PC-3 (cell line): ENCODE data around the gene GRB2. TPM values are rescaled to one million over a fixed set of nuclear protein-coding genes. Genes with fewer than 3 reads are reported as not detected.

Experiments used
- ATAC-seq: fragments of 200-7000 bp; cut with Tn5 transposase; 2 replicates; pipeline ENCODE4 v1.9.1; 2020; ENCODE audit warnings: mild to moderate bottlenecking, moderate library complexity
- BruUV-seq: library from RNA; stranded (reverse); fragments of 400-500 nt; replicated peaks from 2 replicates; lab custom pipeline; 2021; lab: Mats Ljungman, UMichigan
- CTCF ChIA-PET: fragments of 300-600 bp; sonication (Branson Sonifier 250); formaldehyde crosslinking; loops from one replicate; lab custom pipeline; 2022; ENCODE audit warnings: antibody characterized with exemption; lab: Charles Lee
- POLR2A ChIA-PET: fragments of 300-600 bp; sonication (Branson Sonifier 250); formaldehyde crosslinking; loops from one replicate; lab custom pipeline; 2022; ENCODE audit warnings: antibody characterized with exemption; ENCODE audit not compliant: unreplicated experiment; lab: Charles Lee
- DNase-seq: peaks from one replicate; pipeline ENCODE4 v3.0.0-alpha.2; 2015
- H2AFZ ChIP-seq: fragments of 300-600 bp; sonication (generic); 2 replicates; pipeline ENCODE4 v1.6.0; 2016; ENCODE audit warnings: antibody characterized with exemption, low read length
- H3F3A ChIP-seq: fragments of 300-600 bp; sonication (generic); one replicate; pipeline ENCODE4 v1.6.0; 2017; ENCODE audit warnings: antibody characterized with exemption, low read length, control low read depth, mild to moderate bottlenecking; ENCODE audit not compliant: unreplicated experiment
- H3K27ac ChIP-seq: fragments of 300-600 bp; sonication (generic); 2 replicates; pipeline ENCODE4 v1.5.1; 2016; ENCODE audit warnings: mild to moderate bottlenecking, low read length
- H3K27me3 ChIP-seq: fragments of 300-600 bp; sonication (generic); 2 replicates; pipeline ENCODE4 v1.6.1; 2016; ENCODE audit warnings: low read length, mixed read lengths
- H3K36me3 ChIP-seq: fragments of 300-600 bp; sonication (generic); 2 replicates; pipeline ENCODE4 v1.6.1; 2016; ENCODE audit warnings: low read depth, mixed run types, low read length, mixed read lengths
- H3K4me1 ChIP-seq: fragments of 300-600 bp; sonication (generic); 2 replicates; pipeline ENCODE4 v1.5.1; 2016; ENCODE audit warnings: low read length; ENCODE audit not compliant: insufficient read depth
- H3K4me2 ChIP-seq: fragments of 300-600 bp; sonication (generic); 2 replicates; pipeline ENCODE4 v1.6.0; 2016; ENCODE audit warnings: low read length
- H3K4me3 ChIP-seq: fragments of 300-600 bp; sonication (generic); 2 replicates; pipeline ENCODE4 v1.5.1; 2016; ENCODE audit warnings: mild to moderate bottlenecking, low read length, mixed read lengths
- H3K79me2 ChIP-seq: fragments of 300-600 bp; sonication (generic); 2 replicates; pipeline ENCODE4 v1.6.1; 2017; ENCODE audit warnings: low read length, mixed read lengths
- H3K9ac ChIP-seq: fragments of 300-600 bp; sonication (generic); 2 replicates; pipeline ENCODE4 v1.6.0; 2016; ENCODE audit warnings: mild to moderate bottlenecking, low read length
- H3K9me2 ChIP-seq: fragments of 300-600 bp; sonication (generic); replicated peaks from 2 replicates; pipeline ENCODE4 v1.6.1; 2016; ENCODE audit warnings: mixed run types, low read length, mixed read lengths
- H3K9me3 ChIP-seq: fragments of 300-600 bp; sonication (generic); 2 replicates; pipeline ENCODE4 v1.6.1; 2016; ENCODE audit warnings: low read length, mixed read lengths
- H4K20me1 ChIP-seq: fragments of 300-600 bp; sonication (generic); 2 replicates; pipeline ENCODE4 v1.6.1; 2016; ENCODE audit warnings: low read length, mixed read lengths
- CTCF ChIP-seq: fragments of 300-600 bp; sonication (generic); conservative IDR thresholded peaks from 2 replicates; pipeline ENCODE4 v1.5.1; 2017; ENCODE audit warnings: antibody characterized with exemption, low read depth, mild to moderate bottlenecking, low read length
- EZH2 ChIP-seq: fragments of 300-600 bp; sonication (generic); IDR thresholded peaks from one replicate; pipeline ENCODE4 v1.6.1; 2017; ENCODE audit warnings: antibody characterized with exemption, mild to moderate bottlenecking, low read length; ENCODE audit not compliant: unreplicated experiment
- EZH2phosphoT487 ChIP-seq: fragments of 300-600 bp; sonication (generic); IDR thresholded peaks from 2 replicates; pipeline ENCODE4 v1.6.1; 2018; ENCODE audit warnings: mild to moderate bottlenecking, antibody characterized with exemption, low read length, borderline replicate concordance
- intact Hi-C: fragments of 100-400 bp; cut with micrococcal nuclease; formaldehyde crosslinking; loops from 2 replicates; pipeline ENCODE4 v1.9.0; 2023
- total RNA-seq: library from RNA; depleted of rRNA; stranded (reverse); fragments of >200 nt; gene quantifications from 2 replicates; pipeline ENCODE4 v1.2.3, GENCODE V29; 2014

The GRB2 gene
- total RNA-seq, 1 experiment from 2014 or later, result 224 TPM

GRCh38 chr17:75403131-75403530, 2.3 kb downstream of the GRB2 start:
- CTCF ChIA-PET, result no interaction called here
- no TSS peak for BruUV-seq
- Histone ChIP-seq H3K27ac (no peak overlapping the region), H4K20me1 (peaks cover 28% of the 10 kb centered on the region), H3K4me3 (peak overlapping the region; percentile 3; the same call in 1 of the 2 replicates), H3K27me3 (no peaks in the 10 kb centered on the region), H3F3A (peaks cover 6% of the 10 kb centered on the region), H3K4me2 (peak overlapping the region; percentile 84), H3K79me2 (peaks cover 74% of the 10 kb centered on the region), H3K36me3 (0 out of 2 replicates have a peak, but pooled peaks cover 5% of the 10 kb centered on the region), H3K9me2 (no peaks in the 10 kb centered on the region), H3K9me3 (no peaks in the 10 kb centered on the region), H2AFZ (no peak overlapping the region), H3K9ac (no peak overlapping the region), H3K4me1 (peaks cover 14% of the 10 kb centered on the region)
- intact Hi-C loops, result no loop called here
- ATAC-seq (no peak), DNase-seq (no peak)
- POLR2A ChIA-PET, result no interaction called here
- no peak for TF ChIP-seq EZH2phosphoT487
- no peak for TF ChIP-seq CTCF
- TF ChIP-seq EZH2, result no peak

- 0 out of 2 replicates have a peak, but pooled peaks cover 5% of the 10 kb centered on the region for H3K36me3 ChIP-seq
- H4K20me1 ChIP-seq, result peaks cover 28% of the 10 kb centered on the region
- no peak for TF ChIP-seq EZH2
- no peak for TF ChIP-seq CTCF
- no peak for TF ChIP-seq EZH2phosphoT487
- peaks cover 84% of the 10 kb centered on the region for H3K79me2 ChIP-seq
- H3F3A ChIP-seq, result peaks cover 6% of the 10 kb centered on the region
- peaks cover 14% of the 10 kb centered on the region for H3K4me1 ChIP-seq
- TSS peak; percentile 4 for BruUV-seq
- no peak overlapping the region for H2AFZ ChIP-seq
- POLR2A ChIA-PET, result interaction anchor here (0.6 kb wide), 1 partner anchor 415 kb away, joined by 3 read pairs; the partner anchor contains the start of gene CDR2L
- intact Hi-C loops, result no loop called here
- no peak overlapping the region for H3K4me2 ChIP-seq
- H3K27ac ChIP-seq, result no peak overlapping the region
- ATAC-seq (no peak), DNase-seq (no peak)
- no peaks in the 10 kb centered on the region for H3K27me3 ChIP-seq
- H3K4me3 ChIP-seq, result no peak overlapping the region
- H3K9ac ChIP-seq, result no peak overlapping the region
- H3K9me3 ChIP-seq, result no peaks in the 10 kb centered on the region
- CTCF ChIA-PET, result no interaction called here
- no peaks in the 10 kb centered on the region for H3K9me2 ChIP-seq
These were observed 3.5 kb downstream of the GRB2 start for GRCh38 chr17:75402026-75402425.

- peaks cover 16% of the 10 kb centered on the region for H3K4me1 ChIP-seq
- intact Hi-C loops, result no loop called here
- no peaks in the 10 kb centered on the region for H3K9me2 ChIP-seq
- DNase-seq, result no peak
- no peak overlapping the region for H3K9ac ChIP-seq
- H3K79me2 ChIP-seq, result peaks cover 99% of the 10 kb centered on the region
- ChIA-PET CTCF (interaction anchor here (0.5 to 0.6 kb wide), 2 partner anchors 101 to 1686 kb away, joined by 3 to 6 read pairs; no protein-coding TSS in a partner anchor), POLR2A (no interaction called here)
- no peaks in the 10 kb centered on the region for H3K9me3 ChIP-seq
- H2AFZ ChIP-seq, result no peak overlapping the region
- BruUV-seq, result no TSS peak
- peaks cover 6% of the 10 kb centered on the region for H3F3A ChIP-seq
- no peaks in the 10 kb centered on the region for H3K27me3 ChIP-seq
- H3K36me3 ChIP-seq, result 0 out of 2 replicates have a peak, but pooled peaks cover 5% of the 10 kb centered on the region
- no peak overlapping the region for H3K27ac ChIP-seq
- TF ChIP-seq CTCF (no peak), EZH2phosphoT487 (no peak), EZH2 (no peak)
- peaks cover 28% of the 10 kb centered on the region for H4K20me1 ChIP-seq
- no peak overlapping the region for H3K4me3 ChIP-seq
- no peak for ATAC-seq
- H3K4me2 ChIP-seq, result no peak overlapping the region
These were observed 5.0 kb downstream of the GRB2 start for GRCh38 chr17:75400326-75400939.
